GM18519 (cell line): Measurements from ENCODE around the gene PLEKHG4B.
"Not testable (repeated sequence)": the region's sequence is repeated elsewhere in the genome, so short reads cannot be mapped to it uniquely, and the experiment has no call there.

Source experiments
- ATAC-seq: cut with Tn5 transposase; IDR thresholded peaks from one replicate; pipeline ENCODE4 v1.9.1; 2021; ENCODE audit warnings: mild to moderate bottlenecking, moderate library complexity; ENCODE audit not compliant: unreplicated experiment, low FRiP score

PLEKHG4B gene

DNA sequence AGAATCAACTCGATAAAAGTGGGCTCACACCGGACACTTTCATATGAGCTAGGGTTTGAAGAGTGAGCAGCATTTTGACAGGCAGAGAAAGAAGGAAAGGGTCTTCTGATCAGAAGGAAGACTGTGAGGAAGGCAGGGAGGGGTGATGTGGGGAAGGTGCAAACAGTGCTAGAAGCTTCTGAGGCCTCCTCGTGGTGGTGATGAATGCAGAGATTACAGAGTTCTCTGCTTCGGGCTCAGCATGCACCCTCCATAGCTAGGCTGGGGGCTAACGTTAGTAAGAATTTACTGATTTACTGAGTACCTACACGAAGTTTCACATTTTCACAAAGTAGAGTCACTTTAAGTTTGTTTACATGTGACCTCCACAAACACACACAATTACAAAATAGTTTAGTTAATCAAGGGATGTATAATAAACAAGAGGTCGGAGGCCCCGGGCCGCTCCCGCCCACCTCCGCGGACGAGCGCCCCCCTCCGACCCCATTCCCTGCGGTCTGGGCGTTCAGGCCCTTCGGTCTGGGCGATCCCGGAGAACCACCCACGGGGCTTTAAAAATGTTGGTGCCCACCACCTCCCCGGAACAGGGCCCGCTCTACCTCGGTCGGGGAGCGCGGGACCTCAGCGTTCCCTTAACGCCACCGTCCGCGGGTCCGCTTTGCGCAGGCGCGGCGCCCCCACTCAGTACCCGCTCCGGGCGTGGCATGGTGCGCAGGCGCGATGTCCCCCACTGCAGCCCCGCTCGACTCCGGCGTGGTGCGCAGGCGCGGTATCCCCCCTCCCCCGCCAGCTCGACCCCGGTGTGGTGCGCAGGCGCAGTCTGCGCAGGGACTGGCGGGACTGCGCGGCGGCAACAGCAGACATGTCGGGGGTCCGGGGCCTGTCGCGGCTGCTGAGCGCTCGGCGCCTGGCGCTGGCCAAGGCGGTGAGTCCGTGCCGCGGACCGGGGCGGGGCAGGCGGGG, 125.8 kb downstream of the PLEKHG4B start, which contains the start of the genes CCDC127 and SDHA:
Gene CCDC127, minus strand, starts transcription at position 660 of the 963 bp plus-strand sequence. CDS start 1,304 bp downstream, outside the sequence.
Gene SDHA, plus strand, starts transcription at position 827 of the 963 bp plus-strand sequence. Its CDS starts 36 bp downstream, at position 863.
- ATAC-seq: peak; percentile 51

DNA sequence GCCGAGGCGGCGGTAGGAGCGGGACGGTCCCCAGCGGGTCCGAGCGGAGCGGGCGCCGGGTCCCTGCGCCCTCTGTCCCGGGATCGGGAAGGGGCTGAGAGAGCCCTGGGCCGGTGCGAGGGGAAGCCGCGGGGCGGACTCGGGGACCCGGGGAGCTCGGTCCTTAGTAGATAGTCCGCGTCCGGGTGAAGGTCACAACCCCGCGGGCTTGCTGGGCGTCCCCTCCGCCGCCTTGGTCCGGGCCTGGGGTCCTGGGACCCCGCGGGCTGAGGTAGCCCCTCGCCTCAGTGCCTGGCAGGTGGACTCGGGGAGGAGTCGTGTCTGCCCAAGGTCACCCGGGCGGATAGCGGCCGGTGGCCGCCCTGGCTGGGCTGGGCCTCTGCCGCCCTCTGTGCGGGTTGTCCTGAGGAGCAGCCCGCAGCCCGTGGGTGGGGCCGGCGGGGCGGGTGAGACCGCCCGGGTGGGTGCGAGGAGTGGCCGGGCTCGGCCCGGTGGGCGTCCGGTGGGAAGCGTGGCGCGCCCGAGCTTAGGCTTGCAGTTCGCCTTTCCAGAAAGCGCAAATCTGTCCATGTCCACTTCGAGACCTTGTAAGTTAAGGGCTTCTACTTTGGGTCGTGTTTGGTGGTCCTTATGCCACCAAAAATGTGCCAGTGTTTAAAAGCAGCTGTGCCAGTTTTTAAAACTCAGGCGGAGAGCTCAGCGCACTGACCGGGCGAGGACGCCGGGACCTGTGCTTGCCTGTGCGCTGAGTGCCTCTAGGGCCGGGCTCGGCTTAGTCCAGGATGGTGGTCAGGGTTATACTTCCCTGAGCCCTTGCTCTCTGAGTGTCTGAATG, 126.7 kb downstream of the PLEKHG4B start:
- peak; percentile 14 for ATAC-seq

GRCh38 chr5:219460-219863, 127.5 kb downstream of the PLEKHG4B start:
- ATAC-seq: no peak

DNA sequence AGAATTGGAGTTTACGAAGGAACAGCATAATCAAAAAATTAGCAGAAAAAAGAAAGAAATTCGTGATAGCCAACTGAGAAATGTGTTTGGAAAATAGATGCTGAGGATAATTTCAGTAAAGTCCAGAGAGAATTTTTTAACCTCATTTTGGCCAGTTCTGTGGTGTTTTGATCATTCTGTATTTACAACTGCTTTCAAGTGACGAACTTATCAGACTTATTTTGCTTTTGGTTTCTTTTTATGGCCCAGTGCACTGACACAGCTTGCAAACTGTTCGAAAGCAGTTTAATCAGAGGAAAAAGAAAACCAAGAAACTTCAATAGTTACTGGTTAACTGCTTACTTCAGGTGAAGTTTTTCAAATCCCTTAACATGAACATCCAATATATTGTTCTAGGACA, 128.0 kb downstream of the PLEKHG4B start:
- ATAC-seq: no peak

- ATAC-seq: not testable (repeated sequence)
These were observed 131.2 kb downstream of the PLEKHG4B start for GRCh38 chr5:222951-223715.

DNA sequence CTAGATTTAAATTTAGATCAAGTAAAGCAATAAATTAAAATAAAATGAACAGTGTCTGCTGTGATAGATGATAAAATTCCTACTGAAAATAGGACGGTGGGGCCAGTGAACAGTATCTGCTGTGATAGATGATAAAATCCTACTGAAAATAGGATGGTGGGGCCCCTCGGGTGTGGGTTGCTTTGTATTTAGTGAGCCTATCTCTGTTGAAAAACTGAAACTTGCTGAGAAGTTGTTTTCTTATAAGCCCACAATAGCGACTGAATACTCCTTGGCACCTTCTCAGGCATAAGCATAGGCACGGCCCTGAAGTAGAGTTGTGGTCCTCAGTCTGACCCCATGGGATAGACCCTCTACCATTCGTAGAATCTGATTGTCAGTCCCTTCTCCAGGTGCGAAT, 131.8 kb downstream of the PLEKHG4B start:
- no peak for ATAC-seq

DNA sequence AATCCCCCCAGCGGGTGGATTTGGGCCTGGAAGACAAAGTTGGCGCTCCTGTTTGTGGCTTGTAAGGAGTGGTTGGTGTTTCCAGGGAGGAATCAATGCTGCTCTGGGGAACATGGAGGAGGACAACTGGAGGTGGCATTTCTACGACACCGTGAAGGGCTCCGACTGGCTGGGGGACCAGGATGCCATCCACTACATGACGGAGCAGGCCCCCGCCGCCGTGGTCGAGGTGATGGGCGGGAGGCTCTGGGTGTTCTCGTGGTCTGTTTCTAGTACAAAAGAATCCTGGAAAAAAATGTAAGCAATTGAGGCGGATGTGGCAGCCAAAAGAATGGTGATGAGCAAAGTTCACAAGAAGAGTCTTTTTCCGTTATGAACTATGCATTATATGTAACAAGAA, 133.4 kb downstream of the PLEKHG4B start:
- ATAC-seq: no peak

DNA sequence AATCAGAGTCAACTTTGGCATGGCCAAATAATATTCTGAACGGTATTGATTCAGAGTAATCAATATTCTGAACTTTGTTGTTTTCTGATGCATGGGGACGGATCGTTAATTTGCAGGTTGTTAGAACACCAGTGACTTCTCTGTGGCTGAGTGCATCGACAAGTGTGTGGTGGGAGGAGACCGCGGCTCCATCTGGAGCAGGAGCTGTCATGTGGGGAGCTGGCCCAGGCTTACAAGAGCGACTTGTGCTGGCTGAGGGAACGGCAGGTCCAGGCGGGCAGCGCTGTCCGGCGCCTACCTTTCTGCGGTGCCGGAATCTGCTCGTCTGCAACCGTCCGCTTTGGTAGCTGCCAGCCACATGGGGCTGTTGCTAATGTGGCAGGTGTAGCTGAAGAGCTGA, 135.4 kb downstream of the PLEKHG4B start:
- ATAC-seq: not testable (repeated sequence)

GRCh38 chr5:228886-229285, 136.9 kb downstream of the PLEKHG4B start:
- ATAC-seq: no peak

GRCh38 chr5:230711-231110, 138.7 kb downstream of the PLEKHG4B start:
- no peak for ATAC-seq

DNA sequence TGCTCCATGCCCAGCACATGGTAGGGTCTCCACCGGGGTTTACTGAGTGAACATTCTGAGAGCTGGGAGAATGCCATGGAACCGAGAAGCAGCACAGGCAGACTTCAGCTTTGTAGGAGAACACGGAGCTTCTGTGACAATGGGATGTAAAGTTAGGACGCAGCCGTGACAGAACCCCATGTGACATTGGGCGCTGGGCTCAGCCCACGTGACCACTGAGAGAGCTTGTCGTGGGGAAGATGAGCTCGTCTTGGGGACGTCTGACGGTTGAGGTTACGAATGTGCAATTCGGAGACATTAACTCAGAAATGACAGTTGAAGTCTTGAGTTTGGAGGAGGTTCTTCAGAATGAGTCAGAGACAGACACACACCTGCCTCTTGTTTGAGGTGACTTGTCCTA, 139.7 kb downstream of the PLEKHG4B start:
- no peak for ATAC-seq

DNA sequence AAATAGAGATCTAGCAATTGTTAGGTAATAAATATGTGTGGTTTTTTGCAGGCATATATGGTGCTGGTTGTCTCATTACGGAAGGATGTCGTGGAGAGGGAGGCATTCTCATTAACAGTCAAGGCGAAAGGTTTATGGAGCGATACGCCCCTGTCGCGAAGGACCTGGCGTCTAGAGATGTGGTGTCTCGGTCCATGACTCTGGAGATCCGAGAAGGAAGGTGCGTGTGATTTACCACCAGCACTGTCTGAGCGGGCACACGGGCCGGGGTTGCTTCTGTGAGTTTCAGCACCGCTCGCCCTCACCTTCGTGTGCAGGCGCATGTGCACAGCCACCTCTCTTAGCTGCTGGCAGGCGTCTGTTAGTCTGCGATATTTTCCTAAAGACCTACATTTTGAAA, 141.5 kb downstream of the PLEKHG4B start:
- ATAC-seq: not testable (repeated sequence)

DNA sequence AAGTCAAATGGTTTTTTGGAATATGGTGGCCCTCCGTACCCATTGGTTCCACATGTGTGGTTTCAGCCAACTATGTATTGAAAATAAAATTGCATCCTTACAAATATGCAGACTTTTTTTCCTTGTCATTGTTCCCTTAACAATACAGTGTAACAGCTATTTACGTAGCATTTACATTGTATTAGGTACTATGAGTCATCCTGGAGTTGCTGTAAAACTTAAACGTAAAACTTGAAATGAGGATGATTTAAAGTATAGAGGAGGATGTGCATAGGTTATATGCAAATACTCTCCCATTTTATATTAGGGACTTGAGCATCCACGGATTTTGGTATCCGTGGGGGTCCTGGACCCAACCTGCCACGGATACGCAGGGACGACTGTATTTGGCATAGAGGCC, 142.5 kb downstream of the PLEKHG4B start:
- no peak for ATAC-seq

- not testable (repeated sequence) for ATAC-seq
These were observed 143.6 kb downstream of the PLEKHG4B start for GRCh38 chr5:235527-235926.

DNA sequence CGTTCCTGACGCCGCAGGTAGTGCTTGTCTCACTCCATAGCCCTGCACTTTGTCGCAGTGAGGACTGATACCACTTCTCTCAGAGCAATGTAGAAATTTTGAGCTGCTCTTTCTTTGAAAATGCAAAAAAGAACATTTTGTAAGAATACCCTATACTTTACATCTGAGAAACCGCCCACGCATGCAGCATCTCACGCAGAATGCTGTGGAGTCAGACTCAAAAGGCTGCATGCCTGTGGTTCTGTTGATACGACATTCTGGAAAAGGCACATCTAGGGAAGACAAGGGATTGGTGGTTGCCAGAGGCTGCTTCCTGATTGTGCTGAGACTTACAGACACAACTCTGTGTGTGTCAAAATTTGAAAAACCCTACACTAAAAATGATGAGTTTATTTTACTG, 146.0 kb downstream of the PLEKHG4B start:
- ATAC-seq: not testable (repeated sequence)
